Measurements from ENCODE around the gene CLK1.

The CLK1 gene

DNA sequence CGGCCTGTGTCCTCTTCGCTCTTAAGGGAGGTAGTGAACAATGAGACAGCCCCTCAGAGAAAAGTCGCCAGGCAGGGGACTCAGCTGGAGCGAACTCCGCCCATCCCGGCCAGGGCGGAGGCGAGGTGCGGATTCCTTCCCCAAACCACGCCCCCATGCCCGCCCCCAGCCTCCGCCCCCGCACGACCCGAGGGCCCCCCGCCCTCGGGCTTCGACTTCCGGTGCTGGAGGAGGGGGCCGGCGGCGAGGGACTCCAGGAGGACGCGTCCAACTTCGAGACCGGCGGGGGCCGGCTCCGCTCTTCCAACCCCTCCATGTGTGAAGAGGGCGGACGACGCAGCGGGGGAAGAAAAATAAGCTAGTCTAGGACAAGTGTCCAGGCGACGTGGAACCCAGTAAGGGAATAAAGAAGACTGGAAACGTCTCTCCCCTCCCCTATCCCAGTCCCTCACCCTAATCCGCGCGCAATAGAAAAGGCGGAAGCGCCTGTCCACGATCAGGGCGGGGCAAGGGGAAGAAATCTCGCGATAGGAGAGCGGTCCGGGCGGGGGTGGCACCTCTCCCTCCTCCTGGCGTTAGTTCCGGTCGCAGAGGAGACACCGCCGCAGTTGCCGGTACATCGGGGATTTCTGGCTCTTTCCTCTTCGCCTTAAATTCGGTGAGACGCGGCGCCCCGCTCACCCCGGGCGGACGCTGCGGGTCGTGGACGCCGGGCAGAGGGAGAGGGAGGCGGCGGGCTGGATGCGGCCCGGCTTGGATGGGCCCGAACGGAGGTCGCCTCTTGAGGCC lies 52.9 kb downstream of the CLK1 start, which contains the start of gene BZW1:
Gene BZW1, plus strand, starts transcription at position 578 of the 789 bp plus-strand sequence. CDS start 1,308 bp downstream, outside the sequence.
- DNase-seq (ENCODE audit: low read depth): peak; percentile 94

DNA sequence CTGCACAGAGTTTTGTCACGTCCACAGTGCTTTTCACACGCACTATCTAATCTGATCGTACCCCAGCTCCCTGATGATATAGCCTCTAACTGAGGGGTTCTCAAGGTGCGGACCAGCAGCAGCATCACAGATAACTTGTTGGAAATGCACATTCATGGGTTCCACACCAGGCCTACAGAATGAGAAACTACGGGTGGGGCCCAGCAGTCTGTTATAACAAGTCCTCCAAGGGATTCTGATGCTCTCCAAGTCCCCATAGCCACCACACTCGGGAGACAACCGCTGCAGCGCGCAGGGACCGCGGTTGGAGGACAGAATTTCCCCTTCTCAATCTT lies 53.5 kb downstream of the CLK1 start:
- no peak for DNase-seq (ENCODE audit: low read depth)

DNA sequence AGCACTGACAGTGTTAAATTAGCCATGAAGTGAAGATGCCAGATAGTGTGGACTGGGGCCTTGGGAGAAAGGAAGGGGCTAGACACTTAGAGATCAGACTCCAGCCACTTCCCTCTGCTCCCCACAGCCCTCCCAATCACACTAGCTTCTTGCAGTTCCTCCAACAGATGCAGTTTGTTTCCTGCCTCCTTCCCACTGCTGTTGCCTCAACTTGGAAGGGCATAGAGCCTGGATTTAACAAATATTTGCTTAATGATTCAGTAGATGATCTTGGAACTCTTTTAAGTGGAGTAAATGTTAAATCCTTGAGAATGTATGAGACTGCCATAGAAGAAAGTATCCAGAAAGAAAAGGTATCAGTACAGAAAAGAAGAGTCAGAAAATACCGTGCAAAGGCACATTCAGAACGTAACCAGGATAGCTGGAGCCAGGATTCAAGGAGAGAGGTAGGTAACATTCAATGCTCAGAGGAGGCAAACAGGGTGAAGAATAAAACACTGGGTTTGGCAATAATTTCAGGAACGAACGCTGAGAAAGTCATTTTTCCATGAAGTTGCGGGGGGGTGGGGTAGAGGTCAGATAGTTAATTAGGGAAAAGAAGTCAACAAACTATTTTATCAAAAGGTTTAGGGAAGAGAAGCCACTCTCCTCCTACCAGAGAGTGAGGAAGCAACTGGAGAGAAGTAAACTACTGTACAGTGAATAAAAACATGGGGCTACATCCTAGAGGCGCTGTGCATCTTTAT lies 54.0 kb downstream of the CLK1 start:
- DNase-seq (ENCODE audit: low read depth): no peak

DNA sequence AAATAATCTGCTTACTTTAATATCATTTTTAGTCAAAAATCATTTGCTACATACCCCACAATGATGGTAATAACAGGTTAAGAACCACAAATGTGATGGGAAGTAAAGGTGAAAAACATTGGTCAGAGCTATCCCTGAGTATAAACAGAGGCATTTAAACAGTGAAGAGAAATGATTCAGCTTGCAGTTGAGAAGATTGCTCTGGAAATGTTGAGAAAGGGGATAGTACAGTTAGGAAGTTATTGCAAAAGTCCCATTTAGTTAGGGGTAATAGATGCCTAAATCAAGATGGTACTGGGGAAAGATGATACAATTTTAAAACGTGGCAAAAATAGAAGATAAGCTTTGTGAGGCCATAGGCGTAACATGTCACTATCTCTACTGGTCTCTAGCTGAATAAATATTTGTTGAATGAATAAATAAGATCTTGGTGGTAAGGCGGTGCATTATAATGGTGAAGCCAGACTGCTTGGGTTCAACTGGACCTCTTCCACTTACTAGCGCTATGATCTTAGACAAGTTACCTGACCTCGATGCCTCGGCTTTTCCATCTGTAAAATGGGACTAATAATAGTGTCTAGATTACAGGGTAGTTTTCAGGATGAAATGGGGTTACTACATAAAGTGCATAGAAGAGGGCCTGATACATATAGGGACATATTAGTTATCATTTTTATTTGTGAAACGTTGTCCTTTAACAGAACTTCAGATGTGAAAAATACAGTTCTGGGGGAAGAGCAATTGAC lies 54.8 kb downstream of the CLK1 start:
- DNase-seq (ENCODE audit: low read depth): no peak
